DOHH2 (cell line): ENCODE data around the gene BLID.

Experiments used
- H3F3A ChIP-seq: fragments of 200-600 bp; sonication (generic), shearing (Covaris generic); 2 replicates; pipeline ENCODE4 v1.6.0; 2016; ENCODE audit warnings: antibody characterized with exemption, mild to moderate bottlenecking; ENCODE audit not compliant: control insufficient read depth, insufficient read depth
- H3K27ac ChIP-seq: fragments of 200-600 bp; sonication (generic); 2 replicates; pipeline ENCODE4 v1.5.1; 2014; ENCODE audit warnings: low read depth, mild to moderate bottlenecking, low read length, moderate library complexity
- H3K27me3 ChIP-seq: fragments of 200-600 bp; sonication (generic); 2 replicates; pipeline ENCODE4 v1.6.1; 2014; ENCODE audit warnings: mild to moderate bottlenecking, low read length, mixed read lengths; ENCODE audit not compliant: control insufficient read depth
- H3K36me3 ChIP-seq: fragments of 200-600 bp; sonication (generic); 2 replicates; pipeline ENCODE4 v1.6.1; 2014; ENCODE audit warnings: mild to moderate bottlenecking, low read length, moderate library complexity, mixed read lengths; ENCODE audit not compliant: control insufficient read depth
- H3K4me1 ChIP-seq: fragments of 200-600 bp; sonication (generic); 2 replicates; pipeline ENCODE4 v1.6.1; 2014; ENCODE audit warnings: mild to moderate bottlenecking, low read length, mixed read lengths; ENCODE audit not compliant: control insufficient read depth
- H3K4me2 ChIP-seq: fragments of 200-600 bp; sonication (generic); 2 replicates; pipeline ENCODE4 v1.6.0; 2014; ENCODE audit warnings: mild to moderate bottlenecking, low read length, moderate library complexity
- H3K4me3 ChIP-seq: fragments of 200-600 bp; sonication (generic); 2 replicates; pipeline ENCODE4 v1.5.1; 2014; ENCODE audit warnings: mild to moderate bottlenecking, low read length, mixed read lengths
- H3K79me2 ChIP-seq: fragments of 200-600 bp; sonication (generic); 2 replicates; pipeline ENCODE4 v1.6.1; 2014; ENCODE audit warnings: mild to moderate bottlenecking, low read length, mixed read lengths; ENCODE audit not compliant: control insufficient read depth
- H3K9me2 ChIP-seq: fragments of 200-600 bp; sonication (generic); replicated peaks from 2 replicates; pipeline ENCODE4 v1.6.1; 2014; ENCODE audit warnings: mild to moderate bottlenecking, low read length, mixed read lengths; ENCODE audit not compliant: control insufficient read depth
- H3K9me3 ChIP-seq: fragments of 200-600 bp; sonication (generic); 2 replicates; pipeline ENCODE4 v1.6.1; 2014; ENCODE audit warnings: antibody characterized with exemption, low read length, mixed read lengths; ENCODE audit not compliant: control insufficient read depth, insufficient read depth
- H4K20me1 ChIP-seq: fragments of 200-600 bp; sonication (generic); 2 replicates; pipeline ENCODE4 v1.6.0; 2014; ENCODE audit warnings: low read depth, mild to moderate bottlenecking, antibody characterized with exemption, low read length, moderate library complexity; ENCODE audit not compliant: control insufficient read depth, insufficient read depth
- EZH2phosphoT487 ChIP-seq: fragments of 200-600 bp; sonication (generic); IDR thresholded peaks from 2 replicates; pipeline ENCODE4 v1.6.1; 2017; ENCODE audit warnings: borderline replicate concordance, mild to moderate bottlenecking, antibody characterized with exemption, low read length, moderate library complexity, mixed read lengths
- TF ChIP-seq, protein P1 (sequence below): fragments of 200-600 bp; sonication (generic); IDR thresholded peaks from one replicate; pipeline ENCODE4 v1.5.1; 2014; ENCODE audit warnings: antibody characterized with exemption, mild to moderate bottlenecking, low read depth, low read length; ENCODE audit not compliant: poor library complexity, severe bottlenecking

Gene BLID

GRCh38 chr11:122127020-122127419, 11.0 kb upstream of the BLID start:
- Histone ChIP-seq H3K9me2 (no peaks in the 10 kb centered on the region), H3K36me3 (no peaks in the 10 kb centered on the region), H3K4me3 (no peak overlapping the region), H3K27ac (no peak overlapping the region), H3K4me2 (no peak overlapping the region), H3K9me3 (no peaks in the 10 kb centered on the region), H3K4me1 (no peaks in the 10 kb centered on the region), H3K79me2 (no peaks in the 10 kb centered on the region), H3F3A (no peaks in the 10 kb centered on the region), H4K20me1 (no peaks in the 10 kb centered on the region), H3K27me3 (no peaks in the 10 kb centered on the region)
- TF ChIP-seq, protein P1, sequence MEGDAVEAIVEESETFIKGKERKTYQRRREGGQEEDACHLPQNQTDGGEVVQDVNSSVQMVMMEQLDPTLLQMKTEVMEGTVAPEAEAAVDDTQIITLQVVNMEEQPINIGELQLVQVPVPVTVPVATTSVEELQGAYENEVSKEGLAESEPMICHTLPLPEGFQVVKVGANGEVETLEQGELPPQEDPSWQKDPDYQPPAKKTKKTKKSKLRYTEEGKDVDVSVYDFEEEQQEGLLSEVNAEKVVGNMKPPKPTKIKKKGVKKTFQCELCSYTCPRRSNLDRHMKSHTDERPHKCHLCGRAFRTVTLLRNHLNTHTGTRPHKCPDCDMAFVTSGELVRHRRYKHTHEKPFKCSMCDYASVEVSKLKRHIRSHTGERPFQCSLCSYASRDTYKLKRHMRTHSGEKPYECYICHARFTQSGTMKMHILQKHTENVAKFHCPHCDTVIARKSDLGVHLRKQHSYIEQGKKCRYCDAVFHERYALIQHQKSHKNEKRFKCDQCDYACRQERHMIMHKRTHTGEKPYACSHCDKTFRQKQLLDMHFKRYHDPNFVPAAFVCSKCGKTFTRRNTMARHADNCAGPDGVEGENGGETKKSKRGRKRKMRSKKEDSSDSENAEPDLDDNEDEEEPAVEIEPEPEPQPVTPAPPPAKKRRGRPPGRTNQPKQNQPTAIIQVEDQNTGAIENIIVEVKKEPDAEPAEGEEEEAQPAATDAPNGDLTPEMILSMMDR: no peak
- TF ChIP-seq EZH2phosphoT487: no peak

GRCh38 chr11:122126024-122126688, 10.1 kb upstream of the BLID start:
- H3K79me2 ChIP-seq: no peaks in the 10 kb centered on the region
- H3K9me3 ChIP-seq: no peaks in the 10 kb centered on the region
- H3F3A ChIP-seq: no peaks in the 10 kb centered on the region
- no peaks in the 10 kb centered on the region for H3K36me3 ChIP-seq
- H3K27ac ChIP-seq: no peak overlapping the region
- H3K9me2 ChIP-seq: no peaks in the 10 kb centered on the region
- TF ChIP-seq EZH2phosphoT487: no peak
- TF ChIP-seq, protein P1: no peak
- no peaks in the 10 kb centered on the region for H4K20me1 ChIP-seq
- H3K4me3 ChIP-seq: no peak overlapping the region
- H3K27me3 ChIP-seq: no peaks in the 10 kb centered on the region
- no peaks in the 10 kb centered on the region for H3K4me1 ChIP-seq
- no peak overlapping the region for H3K4me2 ChIP-seq

- Histone ChIP-seq H3K9me3 (no peaks in the 10 kb centered on the region), H3K4me2 (no peak overlapping the region), H3K9me2 (no peaks in the 10 kb centered on the region), H3K27me3 (no peaks in the 10 kb centered on the region), H3K4me1 (no peaks in the 10 kb centered on the region), H3K79me2 (no peaks in the 10 kb centered on the region), H3F3A (no peaks in the 10 kb centered on the region), H3K4me3 (no peak overlapping the region), H3K36me3 (no peaks in the 10 kb centered on the region), H4K20me1 (no peaks in the 10 kb centered on the region), H3K27ac (no peak overlapping the region)
- TF ChIP-seq EZH2phosphoT487: no peak
- TF ChIP-seq, protein P1: no peak
Observed at GRCh38 chr11:122123263-122123929, 7.4 kb upstream of the BLID start.
